Central memory CD4-positive, alpha-beta T cell (primary cell): ENCODE results near the gene WDR76.

Experiments used
- DNase-seq: peaks from one replicate; pipeline ENCODE4 v3.0.0; 2022

The WDR76 gene

DNA sequence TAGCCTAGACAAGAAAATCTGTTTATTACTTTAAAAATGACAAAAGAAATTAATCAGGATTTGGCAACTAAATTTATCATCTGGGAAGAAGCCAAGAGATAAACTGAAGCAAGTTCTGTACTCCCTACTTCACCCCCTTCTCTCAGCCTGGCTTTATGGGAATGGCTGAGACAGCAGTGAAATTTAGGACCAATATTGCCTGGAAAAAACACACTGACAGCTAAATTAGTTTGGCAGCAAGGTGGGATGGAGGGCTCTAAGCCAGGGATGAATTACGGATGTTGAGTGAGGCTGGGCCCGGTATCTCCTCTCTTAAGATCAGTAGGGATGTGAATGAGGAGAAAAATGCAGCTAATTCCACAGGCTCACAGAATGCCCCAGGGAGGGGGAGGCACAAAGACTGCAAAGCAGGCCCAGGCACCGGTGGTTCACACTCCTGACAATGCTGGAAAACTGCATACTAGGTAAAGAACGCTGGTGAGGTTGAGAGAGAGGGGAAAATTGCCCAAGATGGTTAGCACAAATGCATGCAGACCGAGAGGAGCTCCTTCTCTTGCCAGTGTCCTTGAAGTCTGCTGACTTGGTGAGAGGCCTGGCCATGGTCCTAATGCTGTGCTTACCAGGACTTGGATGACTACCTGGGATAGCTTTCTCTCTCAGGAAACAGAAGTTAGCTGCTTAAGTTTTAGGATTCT lies 89.0 kb downstream of the WDR76 start:
- DNase-seq, result no peak

DNA sequence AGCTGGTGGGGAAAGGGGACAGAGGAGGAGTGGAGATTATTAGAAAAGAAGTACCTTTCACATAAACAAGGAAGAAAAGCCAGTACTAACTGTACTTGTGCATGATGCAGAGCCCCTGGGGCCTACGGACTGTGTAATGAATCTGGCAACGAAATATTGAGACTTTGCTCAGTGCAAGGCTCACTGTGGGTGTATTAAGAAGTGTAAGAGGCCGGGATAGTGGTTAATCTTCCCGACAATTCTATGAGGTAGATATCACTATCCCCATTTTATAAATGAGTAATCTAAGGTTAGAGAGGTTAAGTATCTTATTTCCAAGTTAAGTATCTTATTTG lies 89.5 kb downstream of the WDR76 start:
- DNase-seq, result no peak
